Muscle of arm (tissue), 14 donors: ENCODE results near the gene CLCNKA. TPM values are rescaled to one million over a fixed set of nuclear protein-coding genes. Genes with fewer than 3 reads are reported as not detected.
A peak's percentile ranks its signal among the peaks of the same experiment; 100 is the strongest.
"Not testable (repeated sequence)": the region's sequence is repeated elsewhere in the genome, so short reads cannot be mapped to it uniquely, and the experiment has no call there.

Source experiments
- DNase-seq: peaks from one replicate; pipeline ENCODE4 v3.0.0-alpha.2; 2013
- long read RNA-seq, 11 donors: transcript quantifications; one replicate each; lab custom pipeline, GENCODE V29; 2026
- polyA plus RNA-seq, 12 donors: library from polyadenylated mRNA; unstranded; fragments of 120-200 nt; gene quantifications; one replicate each; pipeline ENCODE4 v1.2.1, GENCODE V29; 2013; ENCODE audit not compliant: insufficient read length in 12 of 12

CLCNKA gene
- polyA plus RNA-seq, result 1 to 10 TPM in 5 of 12 donors, under 1 TPM in 5, not detected in 2; 0.30 to 1.7 (median 1.0) TPM
- long read RNA-seq, donor 1, result 0 reads
- long read RNA-seq, donor 2, result 0 reads
- long read RNA-seq, donor 3, result 0 reads
- long read RNA-seq, donor 4, result 0 reads
- long read RNA-seq, donor 5, result 0 reads
- long read RNA-seq, donor 6, result 0 reads
- long read RNA-seq, donor 7, result 0 reads
- long read RNA-seq, donor 8, result 0 reads
- long read RNA-seq, donor 9, result 0 reads
- long read RNA-seq, donor 10, result 0 reads
- long read RNA-seq, donor 11, result 0 reads

DNA sequence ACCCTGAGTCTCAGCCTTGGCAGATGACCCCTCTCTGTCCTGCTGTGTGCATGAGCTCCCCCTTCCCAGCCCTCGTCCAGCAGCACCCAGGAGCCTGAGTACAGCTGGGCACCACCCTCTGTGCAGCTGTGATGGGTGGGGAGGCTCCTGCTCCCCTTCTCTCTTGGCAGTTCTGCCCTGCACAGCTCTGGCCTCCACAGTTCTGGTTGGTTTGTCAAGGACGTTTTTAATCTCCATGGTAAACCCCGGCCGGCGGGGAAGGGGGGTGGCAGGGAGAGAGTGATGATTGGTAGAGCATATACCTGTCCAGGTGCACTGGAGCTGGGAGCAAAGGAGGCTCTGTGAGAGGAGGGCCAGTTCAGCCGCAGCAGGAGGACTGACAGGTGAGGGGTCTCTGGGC, at the start of gene CLCNKA:
Gene CLCNKA, plus strand, starts transcription at position 356 of the 400 bp plus-strand sequence. CDS start 584 bp downstream, outside the sequence.
- no peak for DNase-seq

DNA sequence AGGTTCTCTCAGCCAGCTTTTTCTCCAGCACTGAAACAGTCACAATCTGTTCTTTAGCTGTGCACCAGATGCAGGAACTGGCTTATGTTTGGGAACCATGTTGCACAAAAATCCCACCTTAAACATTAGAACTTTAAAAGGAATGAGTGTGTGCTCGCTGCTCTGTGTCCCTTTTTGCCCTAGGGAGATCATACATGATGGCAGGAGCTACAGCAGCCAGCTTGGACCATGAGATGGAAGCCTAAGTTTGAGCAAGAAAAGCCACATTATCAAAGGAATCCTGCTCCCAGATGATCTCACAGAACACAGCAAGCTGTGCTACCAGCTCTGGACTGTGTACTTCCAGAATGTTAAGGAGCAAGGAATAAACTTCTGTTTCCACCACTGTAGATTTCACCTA, 49.4 kb upstream of the CLCNKA start:
- DNase-seq, result no peak

DNA sequence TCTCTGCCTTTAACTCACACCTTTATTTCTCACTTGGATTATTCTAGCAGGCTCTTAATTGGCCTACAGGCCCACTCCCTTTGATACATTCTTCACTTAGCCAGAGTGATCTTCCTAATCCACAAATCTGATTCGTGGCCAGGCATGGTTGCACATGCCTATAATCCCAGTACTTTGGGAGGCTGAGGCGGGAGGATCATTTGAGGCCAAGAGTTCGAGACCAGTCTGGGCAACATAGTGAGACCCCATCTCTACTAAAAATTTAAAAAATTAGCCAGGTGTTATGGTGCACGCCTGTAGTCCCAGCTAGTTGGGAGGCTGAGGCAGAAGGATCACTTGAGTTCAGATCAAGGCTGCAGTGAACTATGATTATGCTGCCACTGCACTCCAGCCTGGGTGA, 48.1 kb upstream of the CLCNKA start:
- DNase-seq, result no peak

DNA sequence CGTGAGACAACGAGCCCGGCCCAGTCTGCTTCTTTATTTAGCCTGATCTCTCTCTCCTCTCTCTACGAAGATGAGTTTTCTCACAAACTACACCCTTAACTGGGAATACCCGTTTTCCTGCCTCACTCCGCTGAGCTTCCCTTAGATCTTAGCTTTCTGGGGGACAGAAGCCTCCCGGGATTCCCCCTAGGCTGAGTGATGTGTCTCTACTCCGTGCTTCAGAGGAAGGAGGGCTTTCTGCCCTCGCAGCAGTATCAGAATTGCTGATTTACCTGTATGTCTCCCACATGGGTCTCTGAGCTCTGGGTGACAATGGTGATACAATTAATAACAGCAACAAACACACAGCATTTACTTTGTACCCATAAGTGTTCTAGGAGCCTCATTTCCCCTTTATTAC, 47.0 kb upstream of the CLCNKA start:
- DNase-seq, result no peak

DNA sequence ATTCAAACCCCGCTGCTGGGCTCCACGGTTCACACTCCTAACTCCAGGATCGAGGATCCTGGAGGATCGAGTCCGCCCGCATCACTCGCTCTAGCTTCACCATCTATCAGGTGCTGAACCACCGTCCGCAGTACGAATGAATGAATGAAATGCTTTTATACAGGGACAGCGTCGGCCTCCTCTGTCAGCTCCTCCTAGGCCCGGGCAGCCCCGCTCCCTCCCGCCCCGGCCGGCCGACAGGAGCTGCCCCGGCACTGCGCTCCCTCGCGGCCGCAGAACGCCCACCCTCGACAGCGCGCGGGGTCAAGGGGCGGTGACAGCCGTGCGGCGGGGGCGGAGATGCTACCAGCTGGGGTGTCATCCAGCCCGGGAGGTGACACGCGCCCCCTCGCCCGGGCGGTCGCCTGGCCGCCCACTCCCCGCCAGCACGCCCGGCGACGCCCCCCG, 46.5 kb upstream of the CLCNKA start:
- no peak for DNase-seq

DNA sequence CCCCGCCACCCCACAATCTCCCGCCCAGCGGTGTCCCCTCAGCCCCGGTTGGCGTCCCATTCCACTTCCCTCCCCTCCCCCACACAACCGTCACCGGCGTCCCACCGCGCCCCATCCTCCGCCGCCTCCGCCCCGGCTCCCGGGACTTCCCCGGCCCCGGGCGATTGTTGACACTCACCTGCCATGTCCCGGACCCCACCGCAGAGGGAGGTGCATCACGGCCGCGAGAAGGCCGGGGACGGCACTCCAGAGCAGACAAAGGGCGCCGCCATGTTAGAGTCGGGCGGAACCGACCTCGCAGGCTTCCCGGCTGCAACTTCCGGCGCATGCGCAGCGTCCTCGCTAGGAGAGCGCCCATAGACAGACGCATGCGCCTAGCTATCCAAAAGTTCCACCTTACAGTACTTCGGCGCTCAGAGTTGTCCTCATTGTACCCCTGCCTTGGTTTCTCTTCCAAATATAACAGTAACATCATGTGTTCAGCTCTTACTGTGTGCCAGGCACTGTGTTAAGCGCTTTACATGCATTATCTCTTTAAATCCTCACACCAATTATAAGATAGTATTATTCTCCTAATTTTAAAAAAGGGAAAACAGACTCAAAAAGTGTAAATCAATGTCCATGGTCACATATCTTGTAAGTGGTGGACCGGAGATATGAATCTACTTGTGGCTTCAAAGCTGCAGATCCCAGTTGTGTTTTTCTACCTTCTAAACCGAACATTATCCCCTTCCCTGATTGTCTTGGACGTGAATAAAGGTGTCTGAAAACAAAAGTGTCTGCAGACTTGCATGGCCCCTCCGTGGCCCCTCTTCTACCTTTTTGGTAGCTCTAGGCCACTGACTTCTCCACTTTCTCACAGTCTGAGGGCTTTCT, 45.8 kb upstream of the CLCNKA start, which contains the start of gene ZBTB17:
Gene ZBTB17, minus strand, starts transcription at position 297 of the 876 bp plus-strand sequence. CDS start 27,606 bp downstream, outside the sequence.
- DNase-seq, result peak; percentile 95

DNA sequence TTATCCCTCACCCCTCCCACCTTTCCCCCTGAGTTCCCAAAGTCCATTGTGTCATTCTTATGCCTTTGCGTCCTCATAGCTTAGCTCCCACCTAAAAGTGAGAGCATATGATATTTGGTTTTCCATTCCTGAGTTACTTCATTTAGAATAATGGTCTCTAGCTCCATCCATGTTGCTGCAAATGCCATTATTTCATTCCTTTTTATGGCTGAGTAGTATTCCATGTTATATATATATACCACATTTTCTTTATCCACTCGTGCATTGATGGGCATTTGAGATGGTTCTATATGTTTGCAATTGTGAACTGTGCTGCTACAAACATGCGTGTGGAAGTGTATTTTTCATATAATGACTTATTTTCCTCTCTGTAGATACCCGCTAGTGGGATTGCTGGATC, 43.9 kb upstream of the CLCNKA start:
- not testable (repeated sequence) for DNase-seq

DNA sequence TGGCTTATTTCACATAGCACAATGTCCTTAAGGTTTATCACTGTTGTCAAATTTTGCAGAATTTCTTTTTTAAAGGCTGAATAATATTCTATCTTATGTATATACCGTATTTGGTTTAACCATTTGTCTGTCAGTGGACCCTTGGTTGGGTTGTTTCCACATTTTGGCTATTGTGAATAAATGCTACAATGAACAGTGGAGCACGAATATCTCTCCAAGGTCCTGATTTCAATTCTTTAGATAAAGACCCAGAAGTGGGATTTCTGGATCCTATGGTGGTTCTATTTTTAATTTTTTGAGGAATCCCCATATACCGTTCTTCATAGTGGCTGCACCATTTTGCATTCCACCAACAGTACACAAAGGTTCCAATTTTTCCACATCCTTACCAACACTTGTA, 40.2 kb upstream of the CLCNKA start:
- no peak for DNase-seq

DNA sequence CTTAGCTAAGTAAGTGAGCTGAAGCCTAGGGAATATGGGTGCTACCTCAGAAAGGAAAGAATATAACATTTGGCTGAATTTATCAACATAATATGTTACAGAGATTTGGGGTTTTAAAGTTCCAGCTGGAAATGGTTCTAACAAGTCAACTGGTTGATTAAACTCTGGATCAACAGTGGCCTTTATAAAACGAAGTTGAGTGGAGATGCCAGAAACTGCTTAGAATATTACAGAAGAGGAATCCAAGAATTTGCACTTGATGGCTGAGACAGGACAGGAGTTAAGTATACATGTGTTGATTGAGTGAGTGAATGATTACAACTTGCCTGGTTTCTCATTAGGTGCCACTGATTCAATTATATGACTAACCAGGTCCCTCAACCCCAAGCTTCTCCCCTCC, 38.6 kb upstream of the CLCNKA start:
- no peak for DNase-seq

DNA sequence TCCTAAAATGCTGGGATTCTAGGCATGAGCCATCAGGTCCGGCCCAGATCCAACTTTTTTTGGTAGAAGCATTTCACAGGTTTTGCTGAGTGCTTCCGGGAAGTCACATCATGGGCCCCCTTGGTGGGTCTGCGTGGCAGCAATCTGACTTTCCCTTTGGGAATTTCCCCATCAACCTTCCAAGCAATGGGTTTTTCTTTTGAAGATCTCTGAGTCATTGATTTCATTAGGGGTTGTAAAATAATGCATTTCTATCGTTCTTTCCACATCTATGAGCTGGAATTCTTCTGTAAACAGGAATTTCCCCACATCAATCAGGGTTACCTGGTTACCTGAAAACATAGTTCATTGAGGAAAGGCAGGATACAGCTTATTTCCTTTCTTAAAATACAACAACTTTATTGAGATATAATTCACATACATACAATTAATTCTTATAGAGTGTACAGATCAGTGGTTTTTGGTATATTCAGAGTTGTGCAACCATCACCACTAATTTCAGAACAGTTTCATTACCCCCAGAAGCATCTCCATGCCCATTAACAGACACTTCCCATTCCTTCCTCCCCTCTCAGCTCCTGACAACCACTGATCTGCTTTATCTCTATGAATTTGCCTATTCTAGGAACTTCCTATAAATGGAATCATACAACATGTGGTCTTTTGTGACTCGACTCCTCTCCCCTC, 36.1 kb upstream of the CLCNKA start:
- no peak for DNase-seq

DNA sequence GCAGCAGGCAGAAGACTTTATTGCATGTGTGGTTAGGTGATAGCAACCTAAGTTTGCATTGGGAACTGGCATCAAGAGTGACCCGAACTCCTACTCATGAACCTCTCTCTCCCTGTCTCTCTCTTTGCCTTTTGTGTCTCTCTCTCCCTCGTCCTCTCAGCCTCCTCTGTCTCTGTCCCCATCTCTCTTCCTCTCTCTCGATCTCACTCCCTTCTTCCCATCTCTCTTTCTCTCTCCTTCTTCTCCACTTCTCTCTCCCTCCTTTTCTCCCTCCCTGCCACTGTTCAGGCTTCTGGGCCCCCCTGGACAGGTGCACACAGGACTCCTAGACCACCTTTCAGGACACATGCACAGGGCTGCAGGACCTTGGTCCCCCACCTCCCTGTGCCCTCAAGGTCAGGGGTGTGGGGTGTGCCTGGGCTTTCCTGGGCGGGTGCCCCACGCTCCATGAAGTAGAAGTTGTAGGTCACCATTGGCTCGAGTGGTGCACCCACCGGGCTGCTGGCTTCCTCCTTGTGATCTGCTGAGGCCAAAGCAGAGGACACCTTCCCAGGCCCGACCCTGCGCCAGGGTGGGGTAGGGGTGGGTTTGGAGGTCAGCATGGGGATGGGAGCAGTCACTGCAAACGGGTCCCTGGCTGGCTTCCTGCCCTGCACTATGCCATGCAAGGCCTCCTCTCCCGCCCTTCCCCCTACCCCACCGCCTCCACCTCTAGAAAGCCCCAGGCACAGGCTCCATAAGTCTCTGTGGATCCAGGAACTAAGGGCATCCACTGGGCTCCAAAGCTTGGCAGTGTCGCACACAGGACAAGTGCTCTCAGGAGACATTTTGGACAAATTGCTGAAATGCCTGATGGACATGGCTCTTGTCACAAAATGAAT, 32.7 kb upstream of the CLCNKA start:
- no peak for DNase-seq

DNA sequence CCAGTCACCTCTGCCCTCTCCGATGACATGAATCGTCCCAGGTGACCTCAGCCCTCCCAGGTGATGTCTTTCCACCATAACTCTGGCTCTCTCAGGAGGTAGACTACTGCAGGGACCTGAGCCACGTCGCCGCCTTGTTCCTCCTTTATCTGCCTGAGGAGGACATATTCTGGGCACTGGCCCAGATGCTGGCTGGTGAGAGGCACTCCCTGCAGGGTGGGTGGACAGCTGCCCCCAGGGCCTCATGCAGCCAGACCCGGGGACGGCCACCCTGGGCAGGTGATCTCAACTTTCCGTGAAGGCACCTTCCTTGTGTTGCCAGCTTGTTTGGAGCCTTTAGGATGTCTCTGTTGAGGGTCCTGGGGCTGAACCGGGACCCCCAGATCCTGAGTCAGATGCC, 32.1 kb upstream of the CLCNKA start:
- no peak for DNase-seq

DNA sequence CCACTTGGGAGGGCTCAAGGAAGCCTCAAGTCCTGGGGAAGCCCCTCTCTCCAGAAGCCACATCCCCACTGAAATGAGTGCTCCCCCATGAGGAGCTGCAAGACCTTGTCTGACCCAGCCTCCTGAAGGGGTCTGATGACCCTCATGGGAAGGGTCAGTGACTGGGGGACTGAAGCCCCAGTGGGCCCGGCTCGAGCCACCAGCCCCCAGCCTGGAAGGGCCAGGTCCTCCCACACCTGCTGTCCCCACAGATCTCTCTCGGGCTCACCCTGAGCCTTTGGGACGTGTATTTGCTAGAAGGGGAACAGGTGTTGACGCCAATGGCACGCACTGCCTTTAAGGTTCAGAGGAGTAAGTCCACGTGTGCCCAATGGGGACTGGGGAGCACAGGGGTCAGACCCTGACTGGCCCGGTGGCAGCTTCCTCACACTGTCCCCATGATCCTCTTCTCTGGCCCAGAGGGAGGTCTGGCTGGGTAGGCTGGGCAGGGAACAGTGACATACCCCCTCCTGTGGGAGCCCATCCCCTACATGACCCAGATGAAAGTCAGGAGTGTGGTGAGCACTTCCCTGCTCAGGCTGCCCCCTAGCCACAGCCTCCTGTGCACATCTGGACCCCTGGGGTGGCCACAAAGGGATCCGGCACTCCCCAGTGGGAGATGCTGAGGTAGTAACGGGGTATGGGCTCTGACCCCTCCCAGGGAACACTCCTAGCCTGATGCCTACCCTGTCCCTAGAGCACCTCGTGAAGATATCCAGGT, 30.2 kb upstream of the CLCNKA start:
- no peak for DNase-seq

DNA sequence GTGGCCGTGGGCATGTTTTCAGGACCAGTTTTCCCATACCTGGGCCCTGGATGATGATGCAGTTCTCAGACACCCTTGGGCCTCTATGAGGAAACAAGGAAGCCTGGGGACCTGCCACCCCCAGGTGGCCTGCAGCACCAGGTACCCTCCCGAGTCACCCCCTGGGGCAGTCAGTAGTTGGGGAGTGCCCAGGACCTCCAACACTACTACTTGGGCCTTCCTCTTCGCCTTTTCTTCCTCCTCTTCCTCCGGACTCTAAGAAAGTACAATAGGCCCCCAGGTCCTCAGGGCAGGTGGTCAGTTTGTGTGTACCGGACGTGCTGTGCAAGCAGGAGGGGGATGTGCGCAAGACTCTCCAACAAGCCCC, 29.7 kb upstream of the CLCNKA start:
- DNase-seq, result no peak

DNA sequence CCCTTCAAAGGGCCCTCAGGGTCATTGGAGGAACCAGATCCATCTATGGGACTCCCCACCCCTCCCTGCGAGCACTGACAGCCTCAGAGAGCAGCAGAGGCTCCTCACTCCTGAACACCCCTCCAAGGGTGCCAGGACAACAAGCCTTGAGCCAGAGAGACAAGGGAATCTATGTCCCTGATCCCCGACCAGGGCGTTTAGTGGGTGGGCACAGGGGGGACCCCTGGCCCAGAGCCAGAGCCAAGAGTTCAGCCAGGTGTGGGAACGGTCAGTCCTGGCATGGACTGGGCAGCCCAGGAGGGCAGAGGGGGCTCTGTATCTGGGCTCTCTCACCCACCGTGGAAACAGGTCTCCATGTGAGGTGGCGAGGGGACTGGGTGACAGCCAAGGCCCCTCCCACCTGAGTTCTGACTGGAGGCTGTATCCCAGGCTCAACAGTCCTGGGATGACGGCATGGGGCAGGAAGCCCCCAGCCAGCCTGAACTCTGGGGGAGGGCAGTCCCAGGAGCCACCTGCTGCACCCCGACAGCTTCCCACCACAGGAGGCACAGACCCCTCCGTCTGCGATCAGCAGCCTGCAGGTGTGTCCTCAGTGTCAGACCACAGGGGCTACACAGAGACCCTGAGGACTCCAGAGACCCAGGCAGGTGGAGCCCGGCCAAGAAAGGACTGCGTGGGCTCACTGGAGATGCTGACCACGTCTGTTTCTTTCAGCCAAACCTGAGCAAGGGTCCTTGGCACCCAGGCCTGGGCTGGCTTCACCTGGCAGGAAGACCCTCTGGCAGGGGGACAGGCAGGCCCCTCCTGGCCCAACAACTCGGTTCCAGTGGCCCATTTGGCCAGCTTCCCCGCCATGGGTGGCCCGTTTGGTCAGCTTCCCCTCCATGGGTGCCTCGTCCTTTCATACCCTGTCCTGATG, 29.0 kb upstream of the CLCNKA start:
- no peak for DNase-seq

DNA sequence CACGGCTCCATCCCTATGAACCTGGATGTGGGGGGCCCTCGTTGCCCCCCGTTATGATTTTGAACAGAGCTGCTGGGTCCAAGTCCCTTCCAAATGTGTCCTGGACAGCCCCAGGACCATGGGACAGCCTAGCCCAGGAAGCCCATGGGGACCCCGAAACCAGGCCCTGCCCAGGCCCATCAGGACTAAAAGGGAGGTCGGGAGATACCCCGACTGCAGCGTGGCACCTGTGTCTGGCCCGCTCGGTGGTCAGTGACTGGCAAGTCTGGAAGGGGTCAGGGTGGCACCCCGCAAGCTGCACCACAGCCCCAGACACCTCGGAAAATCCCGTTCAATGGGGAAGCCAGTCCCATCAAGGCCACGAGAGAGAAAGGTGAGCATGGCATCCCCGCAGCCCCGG, 28.2 kb upstream of the CLCNKA start:
- DNase-seq, result no peak

DNA sequence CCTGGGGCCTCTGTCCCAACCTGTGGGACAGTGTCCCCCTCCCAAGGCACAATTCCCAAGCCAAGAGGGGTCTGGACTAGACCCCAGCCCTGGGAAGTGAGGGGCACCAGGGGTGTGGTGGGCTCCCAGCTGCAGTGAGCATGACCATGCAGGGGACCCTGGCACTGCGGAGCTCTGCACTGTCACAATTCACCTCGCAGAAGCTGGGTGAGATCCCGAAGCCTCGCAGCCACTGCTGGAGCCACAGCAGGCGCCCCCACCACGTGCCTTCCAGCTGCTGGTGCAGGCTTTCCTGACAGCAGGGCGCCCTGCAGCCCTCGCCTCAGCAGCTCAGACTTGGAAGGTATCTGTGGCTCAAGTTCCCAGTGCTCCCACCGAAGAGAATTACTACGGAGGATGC, 27.8 kb upstream of the CLCNKA start:
- DNase-seq, result no peak

DNA sequence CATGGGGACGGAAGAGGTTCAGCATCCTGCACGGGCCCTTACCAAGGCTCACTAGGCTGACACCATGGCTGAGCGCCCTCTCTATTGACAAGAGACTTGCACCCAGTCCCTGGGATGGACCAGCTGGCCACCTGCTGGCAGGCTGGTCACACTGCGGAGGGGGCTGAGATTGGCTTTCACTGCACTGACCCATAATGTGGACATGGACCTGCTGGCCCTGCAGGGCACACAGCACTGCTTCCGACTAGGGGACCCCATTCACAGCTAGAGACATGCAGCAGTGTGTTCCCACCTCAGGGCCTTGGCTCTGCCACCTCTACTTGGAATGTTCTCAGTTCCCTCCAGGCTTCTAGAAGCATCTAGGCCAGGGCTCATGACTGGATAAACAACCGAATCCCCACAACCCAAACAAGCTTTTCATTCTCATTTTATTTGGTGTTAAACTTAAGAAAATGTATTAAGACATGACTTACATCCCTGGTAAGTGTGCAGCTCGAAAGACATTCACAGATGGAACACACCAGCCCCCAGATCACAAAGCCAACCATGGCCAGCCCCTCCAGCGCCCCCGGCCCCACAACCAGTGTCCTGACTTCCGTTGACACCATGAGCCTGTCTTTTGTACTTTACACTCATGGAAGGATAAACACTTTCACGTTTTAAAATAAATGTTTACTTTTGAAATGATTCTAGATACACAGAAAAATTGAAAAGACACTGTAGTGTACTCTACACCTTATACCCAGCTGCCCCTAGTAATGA, 27.1 kb upstream of the CLCNKA start:
- no peak for DNase-seq

DNA sequence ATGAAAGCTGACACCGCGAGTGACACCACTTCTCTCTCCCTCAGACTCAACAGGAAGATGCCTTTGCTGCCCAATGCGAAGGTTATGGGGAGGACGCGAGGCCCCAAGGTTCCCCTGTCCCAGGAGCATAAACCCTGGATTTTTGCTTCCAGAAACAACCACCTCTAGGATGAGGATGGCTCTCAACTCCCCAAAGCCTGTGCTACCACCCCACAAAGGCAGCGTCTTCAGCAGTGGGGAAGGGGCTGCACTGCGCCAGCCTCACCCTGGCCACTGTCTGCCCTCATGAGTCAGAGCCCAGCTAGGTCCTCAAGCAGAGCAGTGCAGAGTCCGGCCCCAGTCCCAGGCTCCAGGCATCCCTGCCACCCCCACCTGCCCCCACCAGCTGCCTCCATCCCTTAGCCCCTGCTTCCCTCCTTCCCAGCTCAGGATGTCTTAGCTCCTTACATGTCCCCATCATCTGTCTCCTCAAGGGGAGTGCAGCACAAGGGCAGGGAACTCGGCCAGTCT, 24.7 kb upstream of the CLCNKA start:
- no peak for DNase-seq
